Cerebellar nuclear complex (tissue), 1 donor: ENCODE results near the gene OR8G5.

ENCODE experiments used
- DNase-seq, 2 experiments: peaks; one replicate each; lab custom pipeline; 2025; lab: John Stamatoyannopoulos, UW

OR8G5 gene

DNA sequence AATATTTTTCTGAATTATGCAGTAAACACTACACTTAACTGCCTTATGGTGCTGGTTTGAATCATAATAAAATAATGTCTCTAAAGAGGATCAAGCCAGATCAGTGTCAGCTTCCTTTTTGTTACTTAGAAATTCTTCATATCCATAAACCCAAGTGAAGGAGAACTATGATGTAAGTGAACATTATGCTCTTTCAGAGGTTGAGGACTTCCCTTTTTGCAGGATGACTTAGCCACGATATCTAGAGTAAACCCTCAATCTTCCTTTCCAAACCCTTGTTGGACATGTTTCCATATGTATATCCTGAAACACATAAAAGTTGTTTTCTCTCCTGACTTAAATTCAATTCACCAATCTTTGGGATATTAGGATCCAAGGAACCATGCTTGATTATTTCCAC is 38.5 kb downstream of the OR8G5 start:
- no peak for DNase-seq

DNA sequence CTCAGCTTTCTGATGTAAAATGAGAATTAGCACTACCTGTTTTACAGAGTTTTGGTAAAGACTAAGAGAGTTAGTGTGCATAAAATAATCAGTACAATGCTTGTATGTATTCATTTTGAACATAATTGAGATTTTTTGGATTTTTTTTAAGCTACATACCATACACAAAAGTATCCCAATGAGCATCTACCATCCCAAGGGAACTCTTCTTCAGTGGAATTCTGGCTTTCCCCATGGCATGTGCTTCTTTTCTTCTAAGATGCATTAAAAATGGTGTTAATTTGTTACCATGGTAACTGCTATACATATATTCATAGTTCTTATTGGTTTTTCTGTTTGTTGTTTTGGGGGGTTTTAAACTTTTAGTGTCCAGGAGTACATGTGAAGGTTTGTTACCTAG is 39.8 kb downstream of the OR8G5 start:
- no peak for DNase-seq

DNA sequence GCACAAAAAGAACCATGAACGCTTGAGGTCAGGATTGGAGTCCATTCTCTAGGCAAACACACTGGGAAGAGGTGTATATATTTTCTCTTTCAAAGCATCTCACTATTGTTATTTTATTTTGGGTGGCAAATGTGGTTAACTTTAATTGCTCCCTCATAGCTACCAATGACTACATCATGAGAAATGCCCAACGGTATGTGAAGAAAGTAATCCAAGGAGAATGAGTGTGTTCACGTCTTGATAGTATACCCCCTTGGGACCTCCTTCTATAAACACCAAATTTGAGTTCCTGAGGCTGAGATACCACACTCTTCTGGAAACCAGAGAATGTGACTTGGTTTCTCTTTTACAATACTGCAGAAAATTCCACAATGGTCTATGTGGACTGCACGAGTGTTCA is 41.7 kb downstream of the OR8G5 start:
- no peak for DNase-seq

DNA sequence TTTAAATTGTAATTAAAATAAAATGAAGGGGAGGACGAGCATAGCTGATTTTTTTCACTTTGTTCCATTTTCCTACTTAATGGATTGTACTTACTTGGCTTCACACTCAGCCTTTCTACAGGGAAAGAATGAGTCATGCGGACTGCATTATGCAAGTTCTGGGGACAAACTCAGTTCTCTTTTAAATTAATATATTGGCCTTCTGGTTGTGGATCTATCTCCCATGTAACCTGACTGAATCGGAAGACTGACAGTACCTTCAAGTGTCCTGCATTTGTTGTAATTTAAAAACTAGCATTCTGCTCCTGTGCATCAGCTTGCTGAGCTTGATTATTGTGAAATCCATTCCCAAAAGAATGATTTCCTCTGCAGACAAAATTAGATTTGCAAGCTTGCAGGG is 45.4 kb downstream of the OR8G5 start:
- DNase-seq, result no peak

DNA sequence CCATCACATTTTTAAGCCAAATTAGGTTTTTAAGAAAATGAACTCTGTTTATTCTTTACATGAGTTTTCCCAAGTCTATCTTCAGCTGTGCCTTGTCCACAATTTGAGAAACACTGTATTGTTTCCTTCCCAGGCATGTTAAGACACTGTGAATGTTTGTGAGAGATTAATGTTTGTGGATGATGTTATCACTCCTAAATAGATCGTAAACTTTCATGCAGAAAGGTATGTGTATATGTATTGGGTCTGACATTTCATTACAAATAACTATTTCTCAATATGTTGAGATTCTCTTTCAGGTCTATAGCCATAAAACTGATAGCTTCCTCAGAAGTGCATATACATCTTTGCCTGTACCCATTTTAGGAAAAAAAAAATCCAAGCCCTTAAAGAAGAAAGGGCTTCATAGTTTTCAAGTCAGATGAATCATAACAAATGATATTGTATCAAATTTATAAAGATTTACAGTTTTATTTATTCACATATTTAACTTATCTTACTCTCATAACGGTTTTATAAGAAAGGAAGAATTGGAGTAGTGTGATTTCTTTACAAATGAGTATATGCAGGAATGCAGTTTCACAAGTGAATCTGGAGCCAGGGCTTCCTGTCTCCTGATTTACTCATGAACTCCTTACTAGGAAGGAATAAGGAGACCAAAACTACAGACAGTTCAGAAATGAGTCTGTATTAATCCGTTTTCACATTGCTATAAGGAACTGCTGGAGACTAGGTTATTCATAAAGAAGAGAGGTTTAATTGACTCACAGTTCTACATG is 46.4 kb downstream of the OR8G5 start:
- no peak for DNase-seq

DNA sequence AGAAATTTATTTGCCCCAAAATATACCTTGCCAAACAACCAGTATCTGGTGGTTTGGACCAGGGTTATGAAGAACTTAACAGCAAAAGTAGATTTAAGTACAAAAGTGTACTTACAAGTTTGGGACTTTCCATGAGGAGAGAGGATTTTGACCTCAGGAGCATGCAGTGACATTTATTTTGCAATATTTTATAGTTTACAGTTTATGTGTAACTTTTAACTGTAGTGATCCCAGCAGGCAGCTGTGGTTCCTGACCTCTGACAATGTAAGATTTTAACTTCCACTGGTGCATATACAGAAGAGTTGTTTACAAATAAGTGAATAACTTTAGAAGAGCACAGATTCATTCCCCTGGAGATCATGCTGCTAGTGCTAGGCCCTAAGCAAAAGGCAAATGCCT is 50.9 kb downstream of the OR8G5 start:
- DNase-seq, result no peak

DNA sequence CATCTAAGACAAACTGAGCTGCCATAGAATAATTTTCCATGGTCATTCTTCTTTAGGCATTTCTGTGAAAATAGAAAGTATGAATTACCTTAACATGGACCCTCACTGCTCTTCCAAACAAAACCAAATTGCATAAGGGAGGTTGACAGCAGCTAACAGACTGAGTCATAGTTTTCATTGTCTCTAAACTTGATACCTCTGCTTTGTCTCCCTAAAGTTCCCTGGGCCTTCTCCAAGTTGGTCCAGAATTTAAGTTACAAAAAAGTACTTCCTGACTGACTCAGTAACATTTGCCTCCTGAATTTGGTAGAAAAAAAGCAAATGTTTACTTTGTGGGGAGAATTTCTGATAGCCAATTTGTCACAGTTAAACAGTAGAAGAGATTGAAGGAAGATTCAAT is 54.5 kb downstream of the OR8G5 start:
- no peak for DNase-seq

DNA sequence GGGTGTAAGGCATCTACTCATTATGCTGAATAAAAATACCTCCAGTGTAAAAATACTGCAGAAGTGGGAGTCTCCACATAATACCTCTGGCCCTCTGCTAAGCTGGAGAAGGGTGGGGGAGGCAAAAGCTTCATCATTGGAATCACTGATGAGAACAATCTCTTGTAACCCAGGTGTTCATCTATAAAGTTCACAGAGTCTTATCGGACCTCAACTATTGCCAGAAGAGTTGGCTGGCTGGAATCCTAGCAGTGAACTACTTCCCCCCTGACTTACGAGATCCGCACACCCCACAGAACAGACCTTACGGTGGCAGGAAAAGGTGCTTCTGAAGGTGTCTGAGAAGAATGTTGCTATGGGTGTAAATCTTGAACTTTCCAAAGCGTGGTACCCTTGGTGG is 55.1 kb downstream of the OR8G5 start:
- no peak for DNase-seq

DNA sequence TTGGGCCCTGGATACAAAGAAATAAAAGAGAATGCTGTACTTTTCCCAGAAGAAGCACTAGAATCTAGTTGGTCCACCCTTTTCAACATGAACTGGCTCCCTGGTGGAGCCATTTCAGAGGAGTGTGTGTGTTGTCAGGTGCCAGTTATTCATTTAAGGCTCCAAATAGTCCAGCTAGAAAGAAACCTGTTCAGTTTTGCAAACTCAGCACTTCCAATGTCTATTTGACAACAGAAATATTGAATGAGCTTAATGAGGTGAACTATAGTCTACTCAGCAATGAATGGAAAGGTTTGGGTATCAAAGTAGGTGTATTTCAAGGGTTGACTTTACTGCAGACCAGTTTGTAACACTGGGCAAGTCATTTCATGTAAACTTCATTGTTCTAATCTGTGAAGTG is 55.5 kb downstream of the OR8G5 start:
- DNase-seq, result no peak

DNA sequence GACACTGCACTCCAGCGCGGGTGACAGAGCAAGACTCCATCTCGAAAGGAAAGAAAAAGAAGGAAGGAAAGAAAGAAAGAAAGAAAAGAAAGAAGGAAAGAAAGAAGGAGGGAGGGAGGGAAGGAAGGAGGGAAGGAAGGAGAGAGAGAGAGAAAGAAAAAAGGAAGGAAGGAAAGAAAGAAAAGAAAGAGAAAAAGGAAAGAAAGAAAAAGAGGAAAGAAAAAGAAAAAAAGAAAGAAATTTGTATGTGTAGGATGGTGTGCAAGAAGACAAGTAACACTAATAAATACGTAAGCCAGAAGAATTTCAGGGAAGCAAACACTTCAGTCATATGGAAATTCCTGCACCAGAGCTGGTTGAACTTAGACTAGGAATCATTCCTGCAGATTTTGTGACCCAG is 57.0 kb downstream of the OR8G5 start:
- no peak for DNase-seq

DNA sequence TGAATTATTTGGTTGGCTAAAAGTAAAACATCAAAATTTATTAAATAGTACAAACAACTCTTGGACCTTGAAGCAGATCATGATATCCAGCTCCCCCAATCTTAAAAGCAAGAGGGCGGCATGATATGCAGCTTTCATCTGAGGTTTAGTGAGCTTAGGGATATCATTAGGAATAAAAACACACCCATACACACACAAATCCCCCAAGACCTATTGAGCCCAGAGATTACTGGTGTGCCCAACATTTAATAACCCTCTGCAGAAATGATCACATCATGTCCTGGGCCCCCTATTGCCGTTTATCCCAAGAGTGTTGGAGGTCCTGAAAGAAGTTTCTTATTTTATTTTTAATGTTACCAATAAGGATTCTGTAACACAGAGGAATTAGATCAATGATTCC is 57.7 kb downstream of the OR8G5 start, which contains the start of gene OR8D1:
OR8D1 (minus strand) TSS at position 101 of the 400 bp plus-strand sequence. CDS start 3,183 bp downstream, outside the sequence.
- DNase-seq, result no peak

DNA sequence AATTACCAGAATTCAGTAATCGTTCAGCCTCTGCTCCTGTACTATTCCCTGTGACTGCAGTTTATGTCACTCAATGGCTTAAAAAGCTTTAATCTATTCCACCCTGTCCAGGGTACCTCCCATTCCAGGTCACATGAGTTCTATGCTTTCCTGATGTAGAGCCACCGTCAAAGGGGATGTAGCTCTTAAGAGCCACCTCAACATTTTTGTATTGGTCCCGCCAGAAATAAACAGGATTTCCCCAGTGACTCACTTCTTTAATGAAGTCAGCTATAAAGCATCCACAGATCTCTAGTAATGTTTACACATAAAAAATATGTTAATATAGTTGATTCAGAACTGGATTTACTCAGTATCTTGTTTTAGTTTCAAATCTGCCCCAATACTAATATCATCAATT is 58.9 kb downstream of the OR8G5 start:
- DNase-seq, result no peak
